Heart left ventricle (tissue), 13 donors: ENCODE measurements around the gene ETNK2.

Experiments
- CTCF ChIP-seq, 12 donors: fragments of 200-600 bp; sonication (generic) in 4 of 12; IDR thresholded peaks; one replicate each; pipeline versions ENCODE4 v1.5.0 to v1.8.0; 2018 to 2022; ENCODE audit warnings: antibody characterized with exemption in 12 of 12, mild to moderate bottlenecking in 5 of 12
- POLR2A ChIP-seq, 2 donors: fragments of 450-650 bp; IDR thresholded peaks; one replicate each; pipeline ENCODE4 v1.6.1; 2017; ENCODE audit warnings: antibody characterized with exemption in 2 of 2, mild to moderate bottlenecking in 2 of 2, moderate library complexity in 2 of 2
- donor health status: ischemic (EF 13 %, LVEDD 7.1; RV severe dilation, severe dysfunction).
- donor health status: DM: no; HTN: yes; CAD: no.
- donor health status: DM: no; HTN: no; CAD: no.
- donor health status: ischemic (EF 25% LVEDD 6.9; RV normal size, moderate dysfunction).
- donor health status: ischemic (EF 25% LVEDD 5.7; RV mildly dilated, moderate dysfunction).
- donor health status: ischemic (EF 35%, LVEDD 5.7; RV mildly dilated, moderate dysfunction).
- donor health status: nonischemic (EF 11% LVEDD 7.7; RV severe dilation, severe dysfunction).
- donor health status: DM: yes; HTN: yes; CAD: no.
- donor health status: PGD.
- donor health status: ischemic (EF 29% LVEDD 5.4; RV normal size, mild dysfunction).
- donor health status: nonischemic (EF 23%, LVEDD 6.1; RV moderate dilation, normal function).

- TF ChIP-seq CTCF (IDR thresholded peaks at IDR 0.05) (no peak), POLR2A (IDR thresholded peaks at IDR 0.05) (no peak)
Measured at GRCh38 chr1:204089044-204089751, 62.6 kb downstream of the ETNK2 start.
